Endodermal cell (in vitro differentiated cells): ENCODE results near the gene KCTD18. TPM values are rescaled to one million over a fixed set of nuclear protein-coding genes. Genes with fewer than 3 reads are reported as not detected.

Experiments used
- DNase-seq: peaks from one replicate; pipeline ENCODE4 v3.0.0-alpha.2; 2017
- H3K27ac ChIP-seq: 2 replicates; pipeline ENCODE4 v1.5.1; 2013; ENCODE audit warnings: mild to moderate bottlenecking, low read depth, low read length, moderate library complexity
- H3K27me3 ChIP-seq: 2 replicates; pipeline ENCODE4 v1.6.1; 2013; ENCODE audit warnings: mild to moderate bottlenecking, low read length, moderate library complexity; ENCODE audit not compliant: insufficient read depth, control insufficient read depth, poor library complexity, severe bottlenecking
- H3K36me3 ChIP-seq: 2 replicates; pipeline ENCODE4 v1.7.0; 2013; ENCODE audit warnings: mild to moderate bottlenecking, low read length, moderate library complexity; ENCODE audit not compliant: control insufficient read depth, insufficient read depth
- H3K4me1 ChIP-seq: one replicate; pipeline ENCODE4 v1.7.0; 2013; ENCODE audit warnings: low read length; ENCODE audit not compliant: control insufficient read depth, insufficient read depth
- H3K4me3 ChIP-seq: 2 replicates; pipeline ENCODE4 v1.5.1; 2013; ENCODE audit warnings: mild to moderate bottlenecking, low read length, moderate library complexity
- H3K9ac ChIP-seq: 2 replicates; pipeline ENCODE4 v1.6.1; 2013; ENCODE audit warnings: mild to moderate bottlenecking, low read length, moderate library complexity; ENCODE audit not compliant: poor library complexity, severe bottlenecking; ENCODE audit errors: extremely low read depth
- H3K9me3 ChIP-seq: 2 replicates; pipeline ENCODE4 v1.6.1; 2013; ENCODE audit warnings: mild to moderate bottlenecking, low read length, moderate library complexity; ENCODE audit not compliant: control insufficient read depth
- H3K27ac Mint-ChIP-seq: 2 replicates; pipeline ENCODE4 v1.8.0; 2020; ENCODE audit warnings: mixed read lengths
- H3K27me3 Mint-ChIP-seq: 2 replicates; pipeline ENCODE4 v1.8.0; 2021; ENCODE audit warnings: mild to moderate bottlenecking, mixed read lengths; ENCODE audit not compliant: insufficient read depth
- H3K36me3 Mint-ChIP-seq: 2 replicates; pipeline ENCODE4 v1.8.0; 2020; ENCODE audit warnings: low read depth, mixed read lengths
- H3K4me1 Mint-ChIP-seq: 2 replicates; pipeline ENCODE4 v1.8.0; 2020; ENCODE audit warnings: mixed read lengths
- H3K4me3 Mint-ChIP-seq: 2 replicates; pipeline ENCODE4 v1.8.0; 2020; ENCODE audit warnings: mild to moderate bottlenecking, moderate library complexity, mixed read lengths
- H3K9me3 Mint-ChIP-seq: 2 replicates; pipeline ENCODE4 v1.8.0; 2020; ENCODE audit warnings: mild to moderate bottlenecking, mixed read lengths
- CTCF ChIP-seq: fragments of 200-600 bp; sonication (generic); conservative IDR thresholded peaks from 2 replicates; pipeline ENCODE4 v1.5.0; 2021; ENCODE audit warnings: antibody characterized with exemption, mild to moderate bottlenecking
- WGBS, 2 experiments: methylation state at CpG; one replicate each; pipeline versions ENCODE4 v1.1.5 to v1.1.7; 2013; ENCODE audit warnings: missing lambda C conversion rate in 2 of 2, mixed read lengths in 1 of 2; ENCODE audit not compliant: insufficient coverage in 1 of 2, insufficient read length in 1 of 2; 5-methylcytosine and 5-hydroxymethylcytosine counted together
- total RNA-seq, 2 donors: library from RNA; stranded (reverse); fragmentation: NEBNext Ultra II Directional in 1 of 2; extraction: Animal tissue kit (Norgen Biotek cat#: 25700) in 1 of 2; gene quantifications; 2 replicates in 1 of 2; 3 replicates in 1 of 2; pipeline ENCODE4 v1.2.1, GENCODE V29; 2021

Gene KCTD18
- total RNA-seq, 2 donors from 2014 or later = 6.8 to 12.2 TPM

GRCh38 chr2:200477667-200478131 is 32.2 kb downstream of the KCTD18 start:
- H3K9me3 Mint-ChIP-seq = no peaks in the 10 kb centered on the region
- no peak overlapping the region for H3K4me3 Mint-ChIP-seq
- no peaks in the 10 kb centered on the region for H3K27me3 ChIP-seq
- H3K4me1 Mint-ChIP-seq = peaks cover 6% of the 10 kb centered on the region
- no peaks in the 10 kb centered on the region for H3K27me3 Mint-ChIP-seq
- TF ChIP-seq CTCF = no peak
- peaks cover 64% of the 10 kb centered on the region for H3K36me3 Mint-ChIP-seq
- H3K4me3 ChIP-seq = no peak overlapping the region
- H3K27ac ChIP-seq = no peak overlapping the region
- H3K9ac ChIP-seq = no peak overlapping the region
- no peak overlapping the region for H3K27ac Mint-ChIP-seq
- H3K36me3 ChIP-seq = peaks cover 68% of the 10 kb centered on the region
- 94 to 96% methylated on average over 21 of the region's 21 CpGs for WGBS, 2 experiments
- peaks cover 3% of the 10 kb centered on the region for H3K4me1 ChIP-seq
- no peaks in the 10 kb centered on the region for H3K9me3 ChIP-seq
- DNase-seq = no peak

- TF ChIP-seq CTCF = no peak
- no peak overlapping the region for H3K27ac Mint-ChIP-seq
- Histone ChIP-seq H3K9ac (no peak overlapping the region), H3K27me3 (no peaks in the 10 kb centered on the region), H3K9me3 (no peaks in the 10 kb centered on the region), H3K4me1 (peaks cover under 1% of the 10 kb centered on the region), H3K36me3 (peaks cover 75% of the 10 kb centered on the region), H3K27ac (no peak overlapping the region), H3K4me3 (no peak overlapping the region)
- peaks cover 6% of the 10 kb centered on the region for H3K4me1 Mint-ChIP-seq
- no peak for DNase-seq
- H3K9me3 Mint-ChIP-seq = no peaks in the 10 kb centered on the region
- peaks cover 72% of the 10 kb centered on the region for H3K36me3 Mint-ChIP-seq
- H3K4me3 Mint-ChIP-seq = no peak overlapping the region
- H3K27me3 Mint-ChIP-seq = no peaks in the 10 kb centered on the region
- 83 to 84% methylated on average over 3 to 8 of the region's 8 CpGs for WGBS, 2 experiments
These were observed 33.0 kb downstream of the KCTD18 start for GRCh38 chr2:200476836-200477235.

- Histone ChIP-seq H3K4me1 (no peaks in the 10 kb centered on the region), H3K27ac (no peak overlapping the region), H3K36me3 (peaks cover 84% of the 10 kb centered on the region), H3K9ac (no peak overlapping the region), H3K9me3 (no peaks in the 10 kb centered on the region), H3K27me3 (no peaks in the 10 kb centered on the region), H3K4me3 (no peak overlapping the region)
- no peak overlapping the region for H3K27ac Mint-ChIP-seq
- TF ChIP-seq CTCF = no peak
- no peaks in the 10 kb centered on the region for H3K9me3 Mint-ChIP-seq
- WGBS, 2 experiments = 90 to 96% methylated on average over 2 to 4 of the region's 4 CpGs
- no peaks in the 10 kb centered on the region for H3K27me3 Mint-ChIP-seq
- no peak for DNase-seq
- H3K36me3 Mint-ChIP-seq = peaks cover 80% of the 10 kb centered on the region
- H3K4me1 Mint-ChIP-seq = peaks cover 2% of the 10 kb centered on the region
- no peak overlapping the region for H3K4me3 Mint-ChIP-seq
These were observed 34.1 kb downstream of the KCTD18 start for GRCh38 chr2:200475795-200476194.
